Left lung (tissue), 10 donors: ENCODE results near the gene IQCM. TPM values are rescaled to one million over a fixed set of nuclear protein-coding genes. Genes with fewer than 3 reads are reported as not detected.

ENCODE experiments used
- ATAC-seq: fragments of 200-7000 bp; cut with Tn5 transposase; one replicate; pipeline ENCODE4 v1.9.1; 2020; ENCODE audit warnings: moderate library complexity
- DNase-seq, 4 donors: peaks; one replicate each; pipeline ENCODE4 v3.0.0-alpha.2; 2013 to 2020
- H3K27ac ChIP-seq, 2 donors: fragments of 200-600 bp; sonication (generic) in 1 of 2; one replicate each; pipeline versions ENCODE4 v1.5.0 to v1.8.0; 2020 to 2021
- H3K27me3 ChIP-seq, 2 donors: fragments of 200-600 bp; sonication (generic) in 1 of 2; one replicate each; pipeline versions ENCODE4 v1.5.0 to v1.8.0; 2020 to 2021
- H3K36me3 ChIP-seq, 2 donors: fragments of 200-600 bp; sonication (generic) in 1 of 2; one replicate each; pipeline versions ENCODE4 v1.5.0 to v1.8.0; 2020 to 2021
- H3K4me1 ChIP-seq, 2 donors: fragments of 200-600 bp; one replicate each; pipeline ENCODE4 v1.8.0; 2021
- H3K4me3 ChIP-seq, 2 donors: fragments of 200-600 bp; sonication (generic) in 1 of 2; one replicate each; pipeline versions ENCODE4 v1.5.0 to v1.8.0; 2020 to 2021; ENCODE audit warnings: mild to moderate bottlenecking in 1 of 2
- H3K9me3 ChIP-seq, 2 donors: fragments of 200-600 bp; sonication (generic) in 1 of 2; one replicate each; pipeline versions ENCODE4 v1.5.0 to v1.8.0; 2020 to 2021
- CTCF ChIP-seq, 2 donors: fragments of 200-600 bp; sonication (generic) in 1 of 2; IDR thresholded peaks; one replicate each; pipeline versions ENCODE4 v1.5.0 to v1.8.0; 2021; ENCODE audit warnings: antibody characterized with exemption in 2 of 2
- intact Hi-C, 2 donors: fragments of 100-400 bp; cut with DNase I; formaldehyde crosslinking; loops; one replicate each; pipeline versions ENCODE4 v1.11.2 to v1.14.2; 2022
- polyA plus RNA-seq, 6 donors: library from polyadenylated mRNA; unstranded; fragments of 120-200 nt; gene quantifications; one replicate each; pipeline ENCODE4 v1.2.1, GENCODE V29; 2013; ENCODE audit not compliant: insufficient read length in 6 of 6
- total RNA-seq, 2 donors: library from RNA; stranded (reverse); fragmentation: NEBNext Ultra II Directional; extraction: Animal tissue kit (Norgen Biotek cat#: 25700); gene quantifications; one replicate each; pipeline ENCODE4 v1.2.1, GENCODE V29; 2021
- donor health status: DM: no; HTN: yes; CAD: no.
- donor health status: DM: no; HTN: no; CAD: no.

IQCM gene
- total and polyA plus RNA-seq, 8 donors, result not detected

- no peaks in the 10 kb centered on the region for H3K9me3 ChIP-seq
- no peak for TF ChIP-seq CTCF (IDR thresholded peaks at IDR 0.05)
- H3K27me3 ChIP-seq, result no peaks in the 10 kb centered on the region
- H3K36me3 ChIP-seq, result no peaks in the 10 kb centered on the region
- intact Hi-C loops, result no loop called here
- no peak for DNase-seq
- no peak overlapping the region for H3K27ac ChIP-seq
- no peak overlapping the region for H3K4me3 ChIP-seq
- no peak for ATAC-seq
- H3K4me1 ChIP-seq, result no peaks in the 10 kb centered on the region
Observed at GRCh38 chr4:149555799-149556198, 259.8 kb downstream of the IQCM start.

DNA sequence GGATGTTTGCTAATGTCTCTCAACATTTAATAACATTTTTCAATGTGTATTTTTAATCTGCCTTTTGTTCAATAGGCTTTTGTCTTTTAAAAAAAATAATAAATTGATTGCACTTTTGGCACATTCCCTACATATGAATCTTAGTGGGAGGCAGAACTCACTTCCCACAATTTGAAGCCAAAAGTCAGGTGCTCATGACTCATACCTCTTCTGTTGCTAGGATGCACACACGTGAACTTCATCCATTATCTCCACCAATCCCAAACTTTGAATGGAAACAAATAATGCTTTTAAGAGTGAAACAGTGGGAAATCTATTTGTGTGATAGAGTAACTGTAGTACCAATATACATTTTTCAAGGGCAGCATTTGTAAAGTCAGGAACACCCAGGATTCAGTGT lies 260.5 kb downstream of the IQCM start:
- Histone ChIP-seq H3K36me3 (no peaks in the 10 kb centered on the region), H3K27me3 (no peaks in the 10 kb centered on the region), H3K9me3 (no peaks in the 10 kb centered on the region), H3K4me1 (no peaks in the 10 kb centered on the region), H3K27ac (no peak overlapping the region), H3K4me3 (no peak overlapping the region)
- no peak for TF ChIP-seq CTCF (IDR thresholded peaks at IDR 0.05)
- ATAC-seq (no peak), DNase-seq (no peak)
- intact Hi-C loops, result no loop called here

DNA sequence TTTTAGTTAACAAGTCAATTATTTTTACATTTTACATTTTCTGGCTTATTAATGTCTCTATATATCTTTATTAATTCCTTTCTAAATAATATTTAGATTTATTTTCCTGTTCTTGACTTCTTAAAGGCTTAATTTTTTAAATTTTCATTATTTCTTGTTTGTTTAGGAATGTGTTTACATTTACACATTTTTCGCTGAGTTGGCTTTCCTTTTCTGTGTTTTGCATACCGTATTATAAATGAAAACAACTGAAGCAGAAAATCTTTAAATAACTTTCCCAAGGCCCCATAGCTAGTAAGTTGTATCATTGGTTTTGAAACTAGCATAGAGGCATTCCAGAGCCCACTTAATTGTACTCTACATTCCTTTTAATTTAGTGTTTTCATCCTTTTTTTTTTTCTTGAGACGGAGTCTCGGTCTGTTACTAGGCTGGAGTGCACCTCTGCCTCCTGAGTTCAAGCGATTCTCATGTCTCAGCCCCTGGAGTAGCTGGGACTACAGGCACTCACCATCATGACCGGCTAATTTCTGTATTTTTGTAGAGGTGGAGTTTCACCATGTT lies 261.6 kb downstream of the IQCM start:
- ATAC-seq, result no peak
- no peaks in the 10 kb centered on the region for H3K4me1 ChIP-seq
- no peak for DNase-seq
- H3K27ac ChIP-seq, result no peak overlapping the region
- intact Hi-C loops, result no loop called here
- no peaks in the 10 kb centered on the region for H3K36me3 ChIP-seq
- H3K4me3 ChIP-seq, result no peak overlapping the region
- H3K9me3 ChIP-seq, result no peaks in the 10 kb centered on the region
- no peak for TF ChIP-seq CTCF (IDR thresholded peaks at IDR 0.05)
- no peaks in the 10 kb centered on the region for H3K27me3 ChIP-seq

GRCh38 chr4:149552601-149553000 lies 263.0 kb downstream of the IQCM start:
- TF ChIP-seq CTCF (IDR thresholded peaks at IDR 0.05), result no peak
- intact Hi-C loops, result no loop called here
- no peaks in the 10 kb centered on the region for H3K36me3 ChIP-seq

GRCh38 chr4:149549911-149550310 lies 265.7 kb downstream of the IQCM start:
- Histone ChIP-seq H3K36me3 (no peaks in the 10 kb centered on the region), H3K27ac (no peak overlapping the region), H3K9me3 (peaks cover 0 to 5% of the 10 kb centered on the region in 2 donors), H3K4me3 (no peak overlapping the region), H3K4me1 (no peaks in the 10 kb centered on the region), H3K27me3 (no peaks in the 10 kb centered on the region)
- ATAC-seq (peak; percentile 38), DNase-seq (peak in 1 of 4 donors; percentile 16)
- intact Hi-C loops, result no loop called here
- TF ChIP-seq CTCF (IDR thresholded peaks at IDR 0.05), result no peak

More at GRCh38 chr4:149552601-149553000, 263.0 kb downstream of the IQCM start:
- Histone ChIP-seq H3K4me3 (no peak overlapping the region), H3K27me3 (no peaks in the 10 kb centered on the region), H3K27ac (no peak overlapping the region), H3K9me3 (no peaks in the 10 kb centered on the region), H3K4me1 (no peaks in the 10 kb centered on the region)
- DNase-seq (no peak), ATAC-seq (no peak)
